ENCODE data around the gene ANP32E.

- peak; percentile 87 for TF ChIP-seq SP1 (IDR thresholded peaks at IDR 0.05; ENCODE audit: low read depth)
- no peak for TF ChIP-seq CTCF (IDR thresholded peaks at IDR 0.05 in 2 of 3, conservative IDR thresholded peaks at IDR 0.05 in 1 of 3; ENCODE audit: borderline replicate concordance in 1 of 3, insufficient read depth in 1 of 3, low read depth in 2 of 3, low read length in 2 of 3)
Observed at GRCh38 chr1:150268705-150269403, 32.9 kb upstream of the ANP32E start, which contains the start of gene APH1A.
